Tibial artery (tissue), 4 donors: ENCODE results near the gene ADAM17.
A peak's percentile ranks its signal among the peaks of the same experiment; 100 is the strongest.

Experiments used
- DNase-seq, 2 donors: peaks; one replicate each; pipeline ENCODE4 v3.0.0-alpha.2; 2019
- H3K27ac ChIP-seq, 2 donors: fragments of 200-600 bp; sonication (generic) in 1 of 2; 1 replicate in 1 of 2; 2 replicates in 1 of 2; pipeline ENCODE4 v1.5.1; 2018 to 2019; ENCODE audit warnings: mild to moderate bottlenecking in 1 of 2
- H3K27me3 ChIP-seq, 2 donors: fragments of 200-600 bp; sonication (generic) in 1 of 2; one replicate each; pipeline versions ENCODE4 v1.5.1 to v1.6.0; 2016 to 2019
- H3K36me3 ChIP-seq, 3 donors: fragments of 200-600 bp; sonication (generic) in 2 of 3; one replicate each; pipeline ENCODE4 v1.5.1; 2016 to 2019; ENCODE audit warnings: mild to moderate bottlenecking in 2 of 3
- H3K4me1 ChIP-seq, 4 donors: fragments of 200-600 bp; sonication (generic) in 2 of 4; 1 replicate in 3 of 4; 2 replicates in 1 of 4; pipeline ENCODE4 v1.5.1; 2016 to 2019
- H3K4me3 ChIP-seq, 2 donors: fragments of 200-600 bp; sonication (generic) in 1 of 2; 1 replicate in 1 of 2; 2 replicates in 1 of 2; pipeline ENCODE4 v1.5.1; 2018 to 2019; ENCODE audit warnings: mild to moderate bottlenecking in 2 of 2
- H3K9me3 ChIP-seq, 3 donors: fragments of 200-600 bp; sonication (generic) in 1 of 3; one replicate each; pipeline ENCODE4 v1.5.1; 2016 to 2019
- CTCF ChIP-seq, 2 experiments: fragments of 200-600 bp in 1 of 2; fragments of 450-650 bp in 1 of 2; IDR thresholded peaks; one replicate each; pipeline ENCODE4 v1.5.1; 2017 to 2019; ENCODE audit warnings: antibody characterized with exemption in 2 of 2, mild to moderate bottlenecking in 1 of 2, moderate library complexity in 1 of 2
- intact Hi-C: fragments of 100-400 bp; cut with DNase I; formaldehyde crosslinking; loops from one replicate; pipeline ENCODE4 v1.15.0; 2023; ENCODE audit warnings: low total_unique reads

Gene ADAM17

GRCh38 chr2:9555297-9556120, at the start of gene ADAM17:
ADAM17 (minus strand) TSS chr2:9555830; CDS start chr2:9555605, 225 bp downstream.
- Histone ChIP-seq H3K27ac (peak within 1 kb of the TSS; percentile 98), H3K4me3 (peak within 1 kb of the TSS; percentile 78 to 88), H3K9me3 (no peaks in the 10 kb centered on the region), H3K27me3 (no peaks in the 10 kb centered on the region), H3K36me3 (no peaks in the 10 kb centered on the region), H3K4me1 (peaks cover 0 to 73% (median 44%) of the 10 kb centered on the region in 4 donors)
- intact Hi-C loops: loop anchor here (10.0 kb wide), 1 partner anchor 81 kb away; the partner anchor contains the start of gene IAH1
- peak; percentile 97 to 99 for DNase-seq
- TF ChIP-seq CTCF (IDR thresholded peaks at IDR 0.05): peak; percentile 53 to 68

- Histone ChIP-seq H3K36me3 (peaks cover 16 to 35% (median 21%) of the 10 kb centered on the region in 3 donors), H3K27me3 (no peaks in the 10 kb centered on the region), H3K4me1 (peaks cover 0 to 2% (median 0%) of the 10 kb centered on the region in 4 donors), H3K27ac (no peak overlapping the region), H3K9me3 (peaks cover 0 to 18% (median 7%) of the 10 kb centered on the region in 3 donors), H3K4me3 (no peak overlapping the region)
- no peak for DNase-seq
- no peak for TF ChIP-seq CTCF (IDR thresholded peaks at IDR 0.05)
- intact Hi-C loops: no loop called here
Measured at GRCh38 chr2:9602412-9602811, 46.8 kb upstream of the ADAM17 start.

- no peak for TF ChIP-seq CTCF (IDR thresholded peaks at IDR 0.05)
- intact Hi-C loops: no loop called here
- DNase-seq: no peak
- Histone ChIP-seq H3K36me3 (peaks cover 16 to 35% (median 21%) of the 10 kb centered on the region in 3 donors), H3K4me3 (no peak overlapping the region), H3K4me1 (peaks cover 0 to 6% (median 1%) of the 10 kb centered on the region in 4 donors), H3K9me3 (peaks cover 0 to 18% (median 7%) of the 10 kb centered on the region in 3 donors), H3K27ac (no peak overlapping the region), H3K27me3 (no peaks in the 10 kb centered on the region)
Measured at GRCh38 chr2:9601397-9601796, 45.8 kb upstream of the ADAM17 start.

- H3K9me3 ChIP-seq: peaks cover 0 to 18% (median 7%) of the 10 kb centered on the region in 3 donors
- intact Hi-C loops: no loop called here
- no peak overlapping the region for H3K27ac ChIP-seq
- no peak for DNase-seq
- H3K36me3 ChIP-seq: peaks cover 16 to 35% (median 21%) of the 10 kb centered on the region in 3 donors
- H3K4me1 ChIP-seq: peaks cover 0 to 25% (median 10%) of the 10 kb centered on the region in 4 donors
- no peak for TF ChIP-seq CTCF (IDR thresholded peaks at IDR 0.05)
- no peaks in the 10 kb centered on the region for H3K27me3 ChIP-seq
- H3K4me3 ChIP-seq: no peak overlapping the region
Measured at GRCh38 chr2:9599430-9599829, 43.8 kb upstream of the ADAM17 start.

- intact Hi-C loops: no loop called here
- Histone ChIP-seq H3K4me3 (no peak overlapping the region), H3K4me1 (peaks cover 0 to 48% (median 19%) of the 10 kb centered on the region in 4 donors), H3K9me3 (peaks cover 0 to 18% (median 7%) of the 10 kb centered on the region in 3 donors), H3K36me3 (peaks cover 16 to 37% (median 21%) of the 10 kb centered on the region in 3 donors), H3K27ac (no peak overlapping the region), H3K27me3 (no peaks in the 10 kb centered on the region)
- no peak for TF ChIP-seq CTCF (IDR thresholded peaks at IDR 0.05)
- no peak for DNase-seq
Measured at GRCh38 chr2:9596621-9597311, 41.1 kb upstream of the ADAM17 start.
